ENCODE measurements around the gene ASPDH.

ASPDH gene

GRCh38 chr19:50554212-50554611 lies 40.5 kb upstream of the ASPDH start:
- no peak for TF ChIP-seq CTCF (IDR thresholded peaks at IDR 0.05)
- Histone ChIP-seq H3K36me3 (no peaks in the 10 kb centered on the region), H3K4me3 (ENCODE audit: low read depth in 1 of 2, low read length in 1 of 2) (no peak overlapping the region), H3K27ac (no peak overlapping the region), H3K4me1 (ENCODE audit: control insufficient read depth in 1 of 2, insufficient read depth in 1 of 2, low read depth in 1 of 2, low read length in 1 of 2) (peaks cover 3 to 9% of the 10 kb centered on the region in 2 experiments), H3K9me3 (no peaks in the 10 kb centered on the region), H3K27me3 (peaks cover 93% of the 10 kb centered on the region)

GRCh38 chr19:50553134-50553703 lies 39.5 kb upstream of the ASPDH start:
- H3K4me3 ChIP-seq (ENCODE audit: low read depth in 1 of 2, low read length in 1 of 2): no peak overlapping the region
- H3K4me1 ChIP-seq (ENCODE audit: control insufficient read depth in 1 of 2, insufficient read depth in 1 of 2, low read depth in 1 of 2, low read length in 1 of 2): peaks cover 3 to 9% of the 10 kb centered on the region in 2 experiments
- peaks cover 92% of the 10 kb centered on the region for H3K27me3 ChIP-seq
- no peak overlapping the region for H3K27ac ChIP-seq
- TF ChIP-seq CTCF (IDR thresholded peaks at IDR 0.05): no peak
- no peaks in the 10 kb centered on the region for H3K36me3 ChIP-seq
- no peaks in the 10 kb centered on the region for H3K9me3 ChIP-seq

GRCh38 chr19:50552540-50552939 lies 38.8 kb upstream of the ASPDH start:
- no peak for TF ChIP-seq CTCF (IDR thresholded peaks at IDR 0.05)
- H3K27me3 ChIP-seq: peaks cover 86% of the 10 kb centered on the region
- H3K36me3 ChIP-seq: no peaks in the 10 kb centered on the region
- H3K9me3 ChIP-seq: no peaks in the 10 kb centered on the region
- H3K4me3 ChIP-seq (ENCODE audit: low read depth in 1 of 2, low read length in 1 of 2): no peak overlapping the region
- H3K4me1 ChIP-seq (ENCODE audit: control insufficient read depth in 1 of 2, insufficient read depth in 1 of 2, low read depth in 1 of 2, low read length in 1 of 2): peaks cover 3 to 9% of the 10 kb centered on the region in 2 experiments
- no peak overlapping the region for H3K27ac ChIP-seq

GRCh38 chr19:50551715-50552187 lies 38.0 kb upstream of the ASPDH start:
- Histone ChIP-seq H3K9me3 (no peaks in the 10 kb centered on the region), H3K4me3 (ENCODE audit: low read depth in 1 of 2, low read length in 1 of 2) (no peak overlapping the region), H3K4me1 (ENCODE audit: control insufficient read depth in 1 of 2, insufficient read depth in 1 of 2, low read depth in 1 of 2, low read length in 1 of 2) (peaks cover 3 to 8% of the 10 kb centered on the region in 2 experiments), H3K36me3 (no peaks in the 10 kb centered on the region), H3K27me3 (peaks cover 78% of the 10 kb centered on the region), H3K27ac (no peak overlapping the region)
- no peak for TF ChIP-seq CTCF (IDR thresholded peaks at IDR 0.05)

GRCh38 chr19:50551034-50551714 lies 37.5 kb upstream of the ASPDH start:
- no peak overlapping the region for H3K4me3 ChIP-seq (ENCODE audit: low read depth in 1 of 2, low read length in 1 of 2)
- H3K9me3 ChIP-seq: no peaks in the 10 kb centered on the region
- no peaks in the 10 kb centered on the region for H3K36me3 ChIP-seq
- peaks cover 0 to 2% of the 10 kb centered on the region in 2 experiments for H3K4me1 ChIP-seq (ENCODE audit: control insufficient read depth in 1 of 2, insufficient read depth in 1 of 2, low read depth in 1 of 2, low read length in 1 of 2)
- H3K27ac ChIP-seq: no peak overlapping the region
- peaks cover 72% of the 10 kb centered on the region for H3K27me3 ChIP-seq
- no peak for TF ChIP-seq CTCF (IDR thresholded peaks at IDR 0.05)

Measured in neutrophil (primary cell).